Endothelial cell of umbilical vein (primary cell): ENCODE data around the gene PIK3C3. TPM values are rescaled to one million over a fixed set of nuclear protein-coding genes. Genes with fewer than 3 reads are reported as not detected.
"Not testable (repeated sequence)": the region's sequence is repeated elsewhere in the genome, so short reads cannot be mapped to it uniquely, and the experiment has no call there.

Experiments
- BruUV-seq: library from RNA; stranded (reverse); fragments of 400-500 nt; replicated peaks from 2 replicates; lab custom pipeline; 2021; lab: Mats Ljungman, UMichigan
- CTCF ChIA-PET: fragments of 300-600, 350-600 bp; sonication (Branson Sonifier 250); formaldehyde crosslinking; loops from one replicate; lab custom pipeline; 2021; ENCODE audit warnings: antibody characterized with exemption, inconsistent platforms; lab: Charles Lee
- POLR2A ChIA-PET: fragments of 300-600, 350-600 bp; sonication (Branson Sonifier 250); formaldehyde crosslinking; loops from one replicate; lab custom pipeline; 2021; ENCODE audit warnings: antibody characterized with exemption, inconsistent platforms; lab: Charles Lee
- DNase-seq: peaks from one replicate; pipeline ENCODE4 v3.0.0-alpha.2; 2011; ENCODE audit warnings: low read depth, low spot score
- FAIRE-seq: peaks from 2 replicates; lab custom pipeline; 2011; peaks lifted over from hg19 to GRCh38; lab: Jason Lieb, UNC
- H2AFZ ChIP-seq: 2 replicates; pipeline ENCODE4 v1.6.0; 2012; ENCODE audit warnings: low read depth, low read length, control low read depth, inconsistent platforms
- H3K27ac ChIP-seq: 2 replicates; pipeline ENCODE4 v1.5.1; 2011; ENCODE audit warnings: low read depth, mild to moderate bottlenecking, control low read depth, low read length, moderate library complexity; ENCODE audit not compliant: insufficient read depth
- H3K27me3 ChIP-seq, 2 experiments: 2 replicates each; pipeline versions ENCODE4 v1.6.0 to v1.6.1; 2011; ENCODE audit warnings: low read length in 2 of 2, mixed read lengths in 1 of 2; ENCODE audit not compliant: control insufficient read depth in 2 of 2, insufficient read depth in 2 of 2
- H3K36me3 ChIP-seq, 2 experiments: 2 replicates in 1 of 2; 3 replicates in 1 of 2; pipeline ENCODE4 v1.5.1; 2011; ENCODE audit warnings: low read length in 2 of 2, mild to moderate bottlenecking in 1 of 2, moderate library complexity in 1 of 2; ENCODE audit not compliant: control insufficient read depth in 2 of 2, insufficient read depth in 2 of 2; ENCODE audit errors: extremely low read depth in 1 of 2
- H3K4me1 ChIP-seq: 3 replicates; pipeline ENCODE4 v1.5.1; 2011; ENCODE audit warnings: mild to moderate bottlenecking, low read length; ENCODE audit not compliant: control insufficient read depth, insufficient read depth; ENCODE audit errors: extremely low read depth
- H3K4me2 ChIP-seq: 2 replicates; pipeline ENCODE4 v1.6.1; 2011; ENCODE audit warnings: low read length, control low read depth, mixed read lengths; ENCODE audit not compliant: insufficient read depth
- H3K4me3 ChIP-seq, 3 experiments: fragments of 200-600 bp in 1 of 3; sonication (generic), shearing (Covaris generic) in 1 of 3; replicated peaks in 1 of 3; 2 replicates each; pipeline ENCODE4 v1.5.1; 2011 to 2016; ENCODE audit warnings: control low read depth in 3 of 3, low read length in 3 of 3, mild to moderate bottlenecking in 2 of 3, inconsistent platforms in 1 of 3, low read depth in 1 of 3, moderate library complexity in 1 of 3; ENCODE audit not compliant: insufficient read depth in 1 of 3
- H3K79me2 ChIP-seq: 2 replicates; pipeline ENCODE4 v1.6.0; 2012; ENCODE audit warnings: low read length, inconsistent platforms; ENCODE audit not compliant: control insufficient read depth, insufficient read depth
- H3K9ac ChIP-seq: replicated peaks from 2 replicates; pipeline ENCODE3; 2011; ENCODE audit warnings: low read length, control low read depth; ENCODE audit not compliant: insufficient read depth; ENCODE audit errors: extremely low read depth
- H3K9me1 ChIP-seq: replicated peaks from 3 replicates; pipeline ENCODE4 v1.6.0; 2011; ENCODE audit warnings: mild to moderate bottlenecking, low read length; ENCODE audit not compliant: control insufficient read depth, insufficient read depth; ENCODE audit errors: extremely low read depth
- H3K9me3 ChIP-seq: replicated peaks from 2 replicates; pipeline ENCODE4 v1.5.1; 2012; ENCODE audit warnings: low read length, inconsistent platforms; ENCODE audit not compliant: control insufficient read depth, insufficient read depth
- H4K20me1 ChIP-seq: replicated peaks from 2 replicates; pipeline ENCODE3; 2011; ENCODE audit warnings: mild to moderate bottlenecking, low read length; ENCODE audit not compliant: control insufficient read depth, insufficient read depth; ENCODE audit errors: extremely low read depth
- CTCF ChIP-seq, 2 donors: IDR thresholded peaks; 1 replicate in 1 of 2; 2 replicates in 1 of 2; pipeline ENCODE4 v1.5.1; 2011; ENCODE audit warnings: low read length in 2 of 2, mild to moderate bottlenecking in 2 of 2, moderate library complexity in 2 of 2, control low read depth in 1 of 2, inconsistent platforms in 1 of 2, low read depth in 1 of 2; ENCODE audit not compliant: insufficient read depth in 1 of 2; ENCODE audit errors: extremely low read depth in 1 of 2
- FOS ChIP-seq: IDR thresholded peaks from 2 replicates; pipeline ENCODE4 v1.6.1; 2011; ENCODE audit warnings: mild to moderate bottlenecking, low read length, moderate library complexity, borderline replicate concordance; ENCODE audit not compliant: insufficient read depth
- dilution Hi-C: fragments of 300-500 bp; cut with MboI; formaldehyde crosslinking; loops from one replicate; pipeline ENCODE4 v1.15.0; 2019; ENCODE audit warnings: low sequenced_read_pairs; ENCODE audit not compliant: extremely low pct_ligation_motif_present
- intact Hi-C: fragments of 100-400 bp; cut with micrococcal nuclease; formaldehyde crosslinking; loops from one replicate; pipeline ENCODE4 v1.10.0; 2022
- polyA plus RNA-seq, 4 experiments: library from polyadenylated mRNA; depleted of rRNA in 3 of 4; stranded (reverse) in 3 of 4; unstranded in 1 of 4; fragments of >200 nt; gene quantifications; 2 replicates each; pipeline versions ENCODE4 v1.2.1 to v1.2.3, GENCODE V29; 2011 to 2012; ENCODE audit warnings: missing spikeins in 1 of 4
- total RNA-seq: library from RNA; stranded (reverse); gene quantifications from 2 replicates; pipeline ENCODE4 v1.2.3, GENCODE V29; 2021

The PIK3C3 gene
- total and polyA plus RNA-seq, 2 donors (not counting 3 experiments of a cell fraction or from before 2014, with no cell fraction given) = 19.5 to 47.3 TPM

- dilution Hi-C loops (no loop called here), intact Hi-C loops (no loop called here)
- no peaks in the 10 kb centered on the region for H3K9me3 ChIP-seq
- no peak overlapping the region for H2AFZ ChIP-seq
- ChIA-PET CTCF (interaction anchor here (1.0 to 2.1 kb wide), 2 partner anchors 10 to 22 kb away, joined by 5 to 7 read pairs; no protein-coding TSS in a partner anchor), POLR2A (no interaction called here)
- no TSS peak for BruUV-seq
- DNase-seq (no peak), FAIRE-seq (no peak)
- H3K4me3 ChIP-seq = no peak overlapping the region
- H3K4me1 ChIP-seq = no peaks in the 10 kb centered on the region
- no peak overlapping the region for H3K4me2 ChIP-seq
- no peak overlapping the region for H3K9ac ChIP-seq
- no peaks in the 10 kb centered on the region for H3K79me2 ChIP-seq
- H3K27ac ChIP-seq = no peak overlapping the region
- peaks cover 0 to 8% of the 10 kb centered on the region in 2 experiments for H3K36me3 ChIP-seq
- TF ChIP-seq CTCF (IDR thresholded peaks at IDR 0.05; ENCODE audit: extremely low read depth in 1 of 2, insufficient read depth in 1 of 2, low read depth in 1 of 2, low read length in 2 of 2) = no peak
- TF ChIP-seq FOS = peak; percentile 16
- no peaks in the 10 kb centered on the region for H3K9me1 ChIP-seq
- H3K27me3 ChIP-seq = no peaks in the 10 kb centered on the region
- H4K20me1 ChIP-seq = no peaks in the 10 kb centered on the region
Measured at GRCh38 chr18:42005782-42006181, 50.7 kb downstream of the PIK3C3 start.

GRCh38 chr18:42009457-42009856 lies 54.4 kb downstream of the PIK3C3 start:
- H3K4me3 ChIP-seq, H3K27ac ChIP-seq, BruUV-seq, H3K9ac ChIP-seq, H3K4me1 ChIP-seq, CTCF ChIA-PET, H3K79me2 ChIP-seq, H3K9me1 ChIP-seq, H4K20me1 ChIP-seq, DNase-seq, H3K9me3 ChIP-seq, intact Hi-C loops, POLR2A ChIA-PET, FAIRE-seq, H3K27me3 ChIP-seq, H2AFZ ChIP-seq, H3K4me2 ChIP-seq, dilution Hi-C loops, H3K36me3 ChIP-seq: not testable (repeated sequence)
